Amygdala (tissue), 56 donors: Measurements from ENCODE around the gene PRDM16.
A peak's percentile ranks its signal among the peaks of the same experiment; 100 is the strongest.
"Not testable (repeated sequence)": the region's sequence is repeated elsewhere in the genome, so short reads cannot be mapped to it uniquely, and the experiment has no call there.

Experiments used
- DNase-seq, 56 donors: peaks; one replicate each; lab custom pipeline; 2025; lab: John Stamatoyannopoulos, UW

The PRDM16 gene

GRCh38 chr1:3151456-3151855 lies 82.5 kb downstream of the PRDM16 start:
- DNase-seq, result peak in 1 of 56 donors; percentile 39

GRCh38 chr1:3152143-3152542 lies 83.1 kb downstream of the PRDM16 start:
- DNase-seq, result no peak

- DNase-seq, result no peak
These were observed 84.2 kb downstream of the PRDM16 start for GRCh38 chr1:3153197-3153596.

- DNase-seq, result no peak
These were observed 85.1 kb downstream of the PRDM16 start for GRCh38 chr1:3153902-3154795.

- DNase-seq, result peak in 3 of 56 donors; percentile 14 to 32 (median 28)
These were observed 86.3 kb downstream of the PRDM16 start for GRCh38 chr1:3155056-3155925.

- no peak for DNase-seq
These were observed 86.9 kb downstream of the PRDM16 start for GRCh38 chr1:3155926-3156220.

GRCh38 chr1:3156936-3157335 lies 87.9 kb downstream of the PRDM16 start:
- peak in 11 of 56 donors; percentile 14 to 69 (median 26) for DNase-seq

- DNase-seq, result no peak
These were observed 89.3 kb downstream of the PRDM16 start for GRCh38 chr1:3158347-3158746.

GRCh38 chr1:3159121-3159520 lies 90.1 kb downstream of the PRDM16 start:
- DNase-seq, result no peak

GRCh38 chr1:3159996-3160395 lies 91.0 kb downstream of the PRDM16 start:
- DNase-seq, result no peak

GRCh38 chr1:3160647-3161145 lies 91.7 kb downstream of the PRDM16 start:
- no peak for DNase-seq

GRCh38 chr1:3161176-3161840 lies 92.3 kb downstream of the PRDM16 start:
- DNase-seq, result peak in 45 of 56 donors; percentile 25 to 84 (median 60)

- DNase-seq, result no peak
These were observed 93.4 kb downstream of the PRDM16 start for GRCh38 chr1:3162322-3162882.

- DNase-seq, result no peak
These were observed 94.4 kb downstream of the PRDM16 start for GRCh38 chr1:3163356-3163755.

GRCh38 chr1:3164671-3165070 lies 95.7 kb downstream of the PRDM16 start:
- DNase-seq, result no peak

GRCh38 chr1:3165189-3165588 lies 96.2 kb downstream of the PRDM16 start:
- not testable (repeated sequence) for DNase-seq

- no peak for DNase-seq
These were observed 97.4 kb downstream of the PRDM16 start for GRCh38 chr1:3166206-3166918.

GRCh38 chr1:3167255-3167654 lies 98.3 kb downstream of the PRDM16 start:
- peak in 1 of 56 donors; percentile 17 for DNase-seq

GRCh38 chr1:3168678-3169077 lies 99.7 kb downstream of the PRDM16 start:
- DNase-seq, result no peak
